Sciatic nerve (tissue), 2 donors: ENCODE data around the gene DGKB. TPM values are rescaled to one million over a fixed set of nuclear protein-coding genes. Genes with fewer than 3 reads are reported as not detected.

Source experiments
- ATAC-seq: fragments of 200-7000 bp; cut with Tn5 transposase; one replicate; pipeline ENCODE4 v1.9.1; 2020; ENCODE audit warnings: mild to moderate bottlenecking, moderate library complexity
- DNase-seq: peaks from one replicate; pipeline ENCODE4 v3.0.0-alpha.2; 2020; ENCODE audit warnings: low spot score
- intact Hi-C: fragments of 100-400 bp; cut with DNase I; formaldehyde crosslinking; loops from one replicate; pipeline ENCODE4 v1.14.2; 2022
- total RNA-seq: library from RNA; stranded (reverse); fragmentation: NEBNext Ultra II Directional; extraction: Animal tissue kit (Norgen Biotek cat#: 25700); gene quantifications from one replicate; pipeline ENCODE4 v1.2.1, GENCODE V29; 2021
- donor health status: DM: no; HTN: no; CAD: no.
- donor health status: DM: no; HTN: no; CAD: no.

DGKB gene
- total RNA-seq, 1 donor from 2014 or later, result 3.6 TPM

DNA sequence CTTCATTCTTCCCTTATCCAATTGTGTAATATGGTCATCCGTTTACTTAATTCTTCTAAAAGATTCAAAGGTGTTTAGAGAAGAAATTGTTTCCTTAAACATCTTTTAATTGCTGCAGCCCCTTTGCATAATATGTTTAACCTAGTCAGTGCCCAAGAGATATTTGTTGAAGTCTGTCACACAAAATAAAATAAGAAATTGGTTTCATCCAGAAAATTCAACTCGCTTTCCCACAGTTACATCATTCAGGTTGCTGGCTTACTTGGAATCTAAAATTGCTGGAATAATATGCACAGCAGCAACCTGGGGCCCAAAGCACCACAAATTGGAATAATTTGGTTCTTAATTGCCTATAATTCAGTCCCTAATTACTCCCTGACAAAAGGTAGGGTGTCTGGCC is 758.0 kb downstream of the DGKB start:
- intact Hi-C loops, result no loop called here
- ATAC-seq (no peak), DNase-seq (no peak)

DNA sequence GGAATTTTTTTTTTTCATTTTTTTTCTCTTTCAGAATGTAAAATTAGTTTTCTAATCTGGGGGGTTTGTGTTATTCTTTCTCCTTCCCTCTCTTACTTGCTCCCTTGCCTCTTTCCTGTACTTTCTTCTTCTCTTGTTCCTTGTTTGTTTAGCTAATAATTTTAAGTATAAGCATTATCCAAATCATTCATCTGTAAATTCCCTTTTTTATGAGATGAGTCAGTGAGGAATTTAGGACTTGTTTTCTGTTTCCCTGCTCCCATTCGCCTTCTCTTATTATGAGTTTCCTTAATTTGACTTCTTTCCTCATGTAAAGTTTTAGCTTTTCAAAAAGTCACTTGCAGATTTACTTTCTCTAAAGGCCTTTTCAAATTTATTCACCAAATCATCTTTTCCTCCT is 758.4 kb downstream of the DGKB start:
- ATAC-seq (no peak), DNase-seq (no peak)
- intact Hi-C loops, result no loop called here

DNA sequence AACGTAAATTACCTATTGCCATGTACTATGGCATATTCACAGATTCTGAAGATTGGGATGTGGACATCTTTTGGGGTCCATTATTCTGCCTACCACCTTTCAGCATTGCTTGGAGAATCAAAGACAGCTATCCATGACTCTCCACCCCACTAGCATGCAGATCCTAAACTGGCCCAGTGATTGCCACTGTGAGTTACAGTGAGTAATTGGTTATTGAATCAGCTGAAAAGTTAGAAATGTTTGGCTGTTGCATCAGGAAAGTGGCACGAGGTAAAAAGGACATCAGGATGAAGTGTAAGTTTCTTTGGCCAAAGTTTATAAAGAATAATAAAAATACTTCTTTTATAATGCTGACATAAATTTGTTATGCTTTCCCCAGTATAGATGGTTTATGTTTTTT is 764.9 kb downstream of the DGKB start:
- DNase-seq (no peak), ATAC-seq (no peak)
- intact Hi-C loops, result no loop called here

DNA sequence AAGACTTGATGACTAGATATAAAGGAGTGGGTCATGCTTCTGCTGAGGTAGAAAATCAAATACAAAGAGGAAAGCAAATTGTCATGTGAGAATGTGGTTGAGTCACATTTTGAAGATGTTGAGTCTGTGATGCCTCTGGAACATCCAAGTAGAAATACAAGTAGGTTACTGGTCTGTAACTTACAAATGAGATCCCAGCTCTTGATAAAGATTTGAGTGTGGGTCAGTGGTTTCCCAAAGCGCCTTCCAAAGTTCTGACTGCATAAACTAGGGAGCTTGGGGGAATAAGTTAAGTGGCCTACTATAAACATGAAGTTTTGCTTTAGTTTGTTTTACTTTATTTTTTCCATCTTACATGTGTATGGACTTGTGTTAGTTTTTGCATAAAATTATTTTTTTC is 768.8 kb downstream of the DGKB start:
- intact Hi-C loops, result no loop called here
- DNase-seq, result no peak
- no peak for ATAC-seq

DNA sequence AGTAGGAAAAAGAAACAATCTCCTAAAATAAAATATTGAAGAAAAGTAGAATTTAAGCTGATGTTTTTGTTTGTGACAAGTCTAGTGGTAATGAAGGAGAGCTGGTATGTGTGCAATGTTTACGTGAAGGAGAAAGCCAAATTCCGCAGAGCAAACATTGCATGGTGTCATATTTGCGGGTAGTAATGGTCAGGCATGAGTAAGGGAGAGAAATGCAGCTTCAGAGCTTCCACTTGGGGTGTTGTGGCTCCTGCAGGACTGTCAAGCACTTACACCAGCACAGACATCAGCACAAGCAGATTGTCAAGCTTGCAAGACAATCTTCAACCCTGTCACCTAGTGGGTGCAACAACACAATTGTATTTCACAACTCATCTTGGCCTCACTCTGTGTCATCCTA is 776.6 kb downstream of the DGKB start:
- DNase-seq (no peak), ATAC-seq (no peak)
- intact Hi-C loops, result no loop called here

DNA sequence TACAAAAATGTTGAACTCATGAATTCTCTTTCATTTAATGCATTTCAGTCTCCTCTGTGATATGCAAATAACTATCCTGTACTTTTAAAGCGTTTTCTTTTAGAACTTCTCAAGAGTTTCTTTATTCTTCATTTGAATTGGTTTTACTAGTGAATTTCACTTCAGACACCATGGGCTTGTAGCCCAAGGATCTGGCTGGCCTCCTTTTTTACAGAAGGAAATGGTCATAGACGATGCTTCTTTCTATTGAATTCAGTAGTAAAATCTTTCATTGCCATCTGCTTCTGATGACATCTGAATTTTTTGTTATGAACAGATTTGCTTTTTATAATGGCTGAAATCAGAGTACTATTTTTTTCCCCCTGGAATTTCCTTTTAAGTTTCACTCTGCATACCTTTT is 777.8 kb downstream of the DGKB start:
- ATAC-seq (no peak), DNase-seq (no peak)
- intact Hi-C loops, result no loop called here

DNA sequence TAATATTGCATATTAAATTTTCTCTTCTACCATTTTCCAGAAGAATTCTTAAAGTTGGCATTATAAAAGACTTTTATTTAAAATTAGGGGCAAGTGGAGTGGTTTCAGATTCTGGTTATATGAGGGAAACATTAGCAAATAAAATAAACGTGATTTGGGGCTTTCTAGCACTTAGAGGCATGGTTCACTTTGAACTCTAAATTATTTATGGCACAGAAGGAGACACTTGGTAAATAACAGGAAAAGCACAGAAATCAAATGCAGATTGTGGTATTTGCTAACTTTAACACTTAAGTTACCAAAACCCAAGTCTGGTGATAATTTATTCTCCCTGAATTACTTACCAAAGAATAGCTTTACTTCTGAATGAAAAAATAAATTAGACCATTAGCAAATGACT is 778.6 kb downstream of the DGKB start:
- ATAC-seq, result no peak
- no peak for DNase-seq
- intact Hi-C loops, result no loop called here

DNA sequence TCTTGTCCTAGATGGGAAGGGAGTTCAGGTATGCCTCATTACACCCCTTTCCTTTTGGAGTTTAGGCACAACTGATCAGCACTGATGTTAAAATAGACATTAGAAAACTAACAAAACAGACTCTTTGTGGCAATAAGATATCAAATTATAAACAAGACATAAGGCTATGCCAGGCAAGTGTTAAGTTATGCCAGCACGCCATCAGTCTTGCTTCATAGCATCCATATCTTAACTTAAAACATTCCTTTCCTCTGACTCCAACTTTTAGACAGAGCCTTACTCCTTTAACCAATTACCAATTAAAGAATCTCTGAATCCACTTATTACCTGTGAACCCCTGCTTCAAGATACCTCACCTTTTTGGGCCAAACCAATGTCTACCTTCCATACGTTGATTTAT is 786.9 kb downstream of the DGKB start:
- intact Hi-C loops, result no loop called here
- DNase-seq (no peak), ATAC-seq (no peak)

DNA sequence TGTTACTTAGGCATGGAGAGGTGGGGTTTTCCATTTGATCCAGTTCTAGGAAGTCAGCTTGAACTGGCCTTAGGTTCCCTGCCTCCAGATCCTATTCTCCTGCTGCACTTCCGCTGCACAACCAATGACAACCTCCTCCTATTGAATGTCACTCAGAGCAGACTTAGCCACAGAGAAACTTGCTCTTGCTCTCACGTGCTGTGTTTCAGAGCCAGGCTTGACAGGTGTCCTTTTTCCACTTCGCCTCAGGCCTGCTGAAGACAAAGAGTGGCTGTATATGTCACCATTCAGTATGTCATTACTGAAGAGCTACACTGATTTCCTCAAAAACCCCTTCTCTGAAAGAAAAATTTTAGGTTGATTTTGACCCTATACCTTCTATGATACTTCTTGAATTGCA is 797.7 kb downstream of the DGKB start:
- intact Hi-C loops, result no loop called here
- ATAC-seq (no peak), DNase-seq (no peak)

DNA sequence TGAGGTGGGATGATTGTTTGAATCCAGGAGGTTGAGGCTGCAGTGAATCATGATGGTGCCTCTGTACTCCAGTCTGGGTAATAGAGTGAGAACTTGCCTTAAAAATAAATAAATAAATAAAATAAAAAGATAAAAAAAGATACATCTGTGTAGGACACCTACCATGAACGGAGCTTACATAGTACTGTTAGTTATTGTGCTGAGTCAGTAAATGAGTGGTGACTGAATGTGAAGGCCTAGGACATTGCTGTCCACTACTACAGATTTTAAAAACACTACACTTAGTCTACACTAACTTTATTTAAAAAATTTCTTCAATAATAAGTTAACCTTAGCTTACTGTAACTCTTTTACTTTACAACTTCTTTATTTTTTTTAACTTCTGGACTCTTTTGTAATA is 806.4 kb downstream of the DGKB start:
- no peak for ATAC-seq
- intact Hi-C loops, result no loop called here
- DNase-seq, result no peak

DNA sequence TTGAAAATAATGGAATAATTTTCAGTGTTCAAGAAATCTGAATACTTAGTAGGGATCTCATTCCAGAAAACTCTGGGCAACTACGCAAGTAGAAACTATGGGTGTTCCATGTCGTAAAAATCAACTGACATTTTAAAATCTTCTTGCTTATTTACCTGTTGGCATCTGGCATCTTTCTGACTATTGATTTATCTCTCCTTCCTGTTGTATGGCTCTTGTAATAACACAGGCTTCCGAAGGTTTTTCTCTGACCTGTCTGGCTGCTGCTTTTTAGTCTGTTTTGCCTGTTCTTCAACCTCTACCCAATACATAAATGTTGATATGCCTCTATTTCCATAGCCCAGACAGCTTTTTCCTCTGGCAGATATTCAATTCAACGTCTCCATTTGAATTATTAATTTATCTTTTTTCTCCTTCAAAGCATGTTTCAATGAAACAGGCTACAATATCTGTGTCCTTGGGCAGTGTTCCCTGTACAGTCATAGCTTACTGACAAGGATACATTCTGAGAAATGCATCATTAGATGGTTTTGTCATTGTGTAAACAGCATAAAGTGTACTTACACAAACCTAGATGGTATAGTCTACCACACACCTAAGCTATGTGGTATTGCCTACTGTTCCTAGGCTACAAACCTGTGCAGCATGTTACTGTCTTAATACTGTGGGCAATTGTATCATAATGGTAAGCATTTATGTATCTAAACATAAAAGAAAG is 807.2 kb downstream of the DGKB start:
- DNase-seq, result no peak

More for the DNA sequence above, 807.2 kb downstream of the DGKB start:
- no peak for ATAC-seq
- intact Hi-C loops, result no loop called here
